Colon (tissue), 2 donors: ENCODE data around the gene UBLCP1.
"Not testable (repeated sequence)": the region's sequence is repeated elsewhere in the genome, so short reads cannot be mapped to it uniquely, and the experiment has no call there.

Experiments
- FAIRE-seq: peaks from 2 replicates; lab custom pipeline; 2012; peaks lifted over from hg19 to GRCh38; lab: Jason Lieb, UNC
- donor health status: control.
- donor health status: control.

UBLCP1 gene

GRCh38 chr5:159262859-159263568 lies at the start of gene UBLCP1:
Gene UBLCP1, plus strand, starts transcription at chr5:159263290. Its CDS starts 5,626 bp downstream, at chr5:159268916.
- FAIRE-seq, result no peak

GRCh38 chr5:159214486-159215271 lies 48.4 kb upstream of the UBLCP1 start:
- no peak for FAIRE-seq

- FAIRE-seq, result no peak
These were observed 47.2 kb upstream of the UBLCP1 start for GRCh38 chr5:159215886-159216285.

- FAIRE-seq, result no peak
These were observed 46.6 kb upstream of the UBLCP1 start for GRCh38 chr5:159216454-159216853.

GRCh38 chr5:159217236-159217635 lies 45.9 kb upstream of the UBLCP1 start:
- FAIRE-seq, result no peak

GRCh38 chr5:159218595-159219023 lies 44.5 kb upstream of the UBLCP1 start:
- no peak for FAIRE-seq

- FAIRE-seq, result no peak
These were observed 42.9 kb upstream of the UBLCP1 start for GRCh38 chr5:159220206-159220605.

- FAIRE-seq, result no peak
These were observed 39.6 kb upstream of the UBLCP1 start for GRCh38 chr5:159223469-159223868.

- no peak for FAIRE-seq
These were observed 38.6 kb upstream of the UBLCP1 start for GRCh38 chr5:159224471-159224870.

- FAIRE-seq, result no peak
These were observed 36.6 kb upstream of the UBLCP1 start for GRCh38 chr5:159226451-159226850.

GRCh38 chr5:159227452-159227851 lies 35.6 kb upstream of the UBLCP1 start:
- FAIRE-seq, result no peak

GRCh38 chr5:159228097-159228496 lies 35.0 kb upstream of the UBLCP1 start:
- FAIRE-seq, result not testable (repeated sequence)

- FAIRE-seq, result no peak
These were observed 32.4 kb upstream of the UBLCP1 start for GRCh38 chr5:159230657-159231056.

GRCh38 chr5:159231167-159231566 lies 31.9 kb upstream of the UBLCP1 start:
- FAIRE-seq, result no peak

- not testable (repeated sequence) for FAIRE-seq
These were observed 27.1 kb upstream of the UBLCP1 start for GRCh38 chr5:159235871-159236520.

GRCh38 chr5:159240301-159240870 lies 22.7 kb upstream of the UBLCP1 start:
- FAIRE-seq, result no peak

GRCh38 chr5:159241946-159242552 lies 21.0 kb upstream of the UBLCP1 start:
- FAIRE-seq, result no peak

- FAIRE-seq, result no peak
These were observed 20.4 kb upstream of the UBLCP1 start for GRCh38 chr5:159242656-159243055.

GRCh38 chr5:159243385-159243784 lies 19.7 kb upstream of the UBLCP1 start:
- no peak for FAIRE-seq

- FAIRE-seq, result no peak
These were observed 18.9 kb upstream of the UBLCP1 start for GRCh38 chr5:159244163-159244562.

- no peak for FAIRE-seq
These were observed 18.2 kb upstream of the UBLCP1 start for GRCh38 chr5:159244890-159245289.

- no peak for FAIRE-seq
These were observed 13.9 kb upstream of the UBLCP1 start for GRCh38 chr5:159249158-159249557.
